HG03196 (cell line): ENCODE data around the gene NFATC3.

ENCODE experiments used
- ATAC-seq: cut with Tn5 transposase; IDR thresholded peaks from one replicate; pipeline ENCODE4 v1.9.1; 2021; ENCODE audit not compliant: unreplicated experiment

The NFATC3 gene

GRCh38 chr16:68085259-68086071, at the start of gene NFATC3:
TSS of gene NFATC3 (plus strand) at chr16:68085370. CDS start at chr16:68085682, 312 bp downstream.
- peak; percentile 48 for ATAC-seq

DNA sequence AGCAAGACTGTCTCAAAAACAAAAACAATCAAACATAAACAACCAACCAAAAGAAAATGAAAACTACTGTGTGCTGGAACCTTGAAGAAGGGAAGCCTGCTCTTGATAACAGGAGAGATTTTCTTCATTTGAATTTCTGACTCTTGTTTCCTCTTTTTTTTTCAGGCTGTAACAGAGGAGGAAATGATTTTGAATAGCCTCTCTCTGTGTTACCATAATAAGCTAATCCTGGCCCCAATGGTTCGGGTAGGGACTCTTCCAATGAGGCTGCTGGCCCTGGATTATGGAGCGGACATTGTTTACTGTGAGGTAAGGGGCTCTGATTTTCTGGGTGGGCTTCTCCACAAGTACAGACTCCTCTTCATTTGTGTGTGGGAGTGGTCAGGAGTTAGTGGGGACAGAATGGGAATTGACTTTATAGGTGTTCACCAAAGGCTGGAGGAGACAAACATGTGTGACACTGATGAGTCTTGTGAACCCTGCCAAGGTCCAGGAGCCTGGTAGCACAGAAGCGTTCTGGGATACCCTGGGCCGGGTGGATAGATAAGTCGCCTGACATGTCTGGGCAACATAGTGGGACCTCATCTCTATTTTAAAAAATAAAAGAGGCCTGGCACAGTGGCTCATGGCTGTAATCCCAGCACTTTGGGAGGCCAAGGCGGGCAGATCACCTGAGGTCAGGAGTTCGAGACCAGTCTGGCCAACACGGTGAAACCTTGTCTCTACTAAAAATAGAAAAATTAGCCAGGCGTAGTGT, 47.2 kb upstream of the NFATC3 start:
- no peak for ATAC-seq

- ATAC-seq, result peak; percentile 53
These were observed 44.5 kb upstream of the NFATC3 start for GRCh38 chr16:68040506-68041288.

- no peak for ATAC-seq
These were observed 43.4 kb upstream of the NFATC3 start for GRCh38 chr16:68041783-68042182.

- no peak for ATAC-seq
These were observed 39.1 kb upstream of the NFATC3 start for GRCh38 chr16:68046106-68046505.

GRCh38 chr16:68047987-68048386, 37.2 kb upstream of the NFATC3 start:
- no peak for ATAC-seq

- no peak for ATAC-seq
These were observed 35.7 kb upstream of the NFATC3 start for GRCh38 chr16:68049449-68049848.

DNA sequence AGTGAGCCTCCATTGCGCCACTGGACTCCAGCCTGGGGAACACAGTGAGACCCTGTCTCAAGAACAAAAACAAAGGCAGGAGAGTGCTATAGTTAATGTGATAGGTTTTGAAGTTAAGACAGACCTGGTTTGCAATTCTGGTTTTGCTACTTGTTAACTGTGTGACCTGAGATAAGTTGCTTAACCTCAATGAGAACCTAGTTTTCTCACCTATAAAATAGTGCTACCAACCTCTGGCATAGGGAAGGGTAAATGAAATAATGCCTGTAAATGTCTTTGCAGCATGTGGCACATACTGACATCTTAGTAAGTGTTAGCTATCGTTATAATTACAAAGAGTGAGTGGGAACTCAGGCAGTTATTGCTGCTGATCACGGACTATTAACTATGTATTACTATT, 29.8 kb upstream of the NFATC3 start:
- ATAC-seq, result no peak

DNA sequence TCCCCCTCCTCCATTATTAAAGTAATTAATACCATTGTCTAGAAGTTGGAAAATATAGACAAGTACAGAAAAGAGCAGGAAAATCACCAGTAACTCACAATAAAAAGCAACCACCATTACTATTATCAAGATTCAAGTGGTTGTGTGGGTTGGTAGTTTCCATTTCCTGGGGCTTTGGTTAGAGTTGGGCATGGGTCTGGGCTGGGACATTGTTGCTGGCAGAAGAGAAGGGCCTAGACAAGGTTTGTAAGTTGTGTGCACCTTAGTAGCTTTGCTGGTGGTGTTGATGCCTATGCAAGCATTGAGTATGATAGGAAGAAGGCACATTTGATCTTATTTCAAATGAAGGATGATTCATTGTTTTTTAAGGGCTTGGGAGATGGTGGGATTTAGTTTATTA, 25.4 kb upstream of the NFATC3 start:
- no peak for ATAC-seq

- ATAC-seq, result no peak
These were observed 23.8 kb upstream of the NFATC3 start for GRCh38 chr16:68061396-68061795.

DNA sequence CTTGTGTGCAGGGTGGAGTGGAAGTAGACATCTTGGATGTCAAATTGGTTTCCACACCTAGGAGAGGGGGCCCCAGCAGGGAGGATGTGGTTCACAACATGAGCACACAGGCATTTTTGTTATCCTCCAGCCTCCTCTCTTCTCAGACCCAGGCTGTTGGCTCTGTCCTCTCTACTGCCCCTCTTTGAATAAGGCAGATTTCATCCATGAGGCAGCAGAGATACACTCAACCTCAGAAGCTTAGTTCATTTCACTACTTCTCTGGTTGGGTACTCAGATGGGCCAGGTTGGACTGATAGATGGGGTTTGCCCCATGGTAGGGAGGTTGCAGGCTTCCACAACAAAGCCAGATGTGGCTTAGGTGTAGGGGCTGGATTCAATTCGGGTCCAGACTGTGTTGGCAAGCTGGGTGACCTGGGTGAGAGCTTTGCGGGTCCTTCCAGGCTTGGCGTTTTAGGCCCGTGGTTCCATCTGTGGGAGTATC, 22.2 kb upstream of the NFATC3 start:
- ATAC-seq, result no peak

DNA sequence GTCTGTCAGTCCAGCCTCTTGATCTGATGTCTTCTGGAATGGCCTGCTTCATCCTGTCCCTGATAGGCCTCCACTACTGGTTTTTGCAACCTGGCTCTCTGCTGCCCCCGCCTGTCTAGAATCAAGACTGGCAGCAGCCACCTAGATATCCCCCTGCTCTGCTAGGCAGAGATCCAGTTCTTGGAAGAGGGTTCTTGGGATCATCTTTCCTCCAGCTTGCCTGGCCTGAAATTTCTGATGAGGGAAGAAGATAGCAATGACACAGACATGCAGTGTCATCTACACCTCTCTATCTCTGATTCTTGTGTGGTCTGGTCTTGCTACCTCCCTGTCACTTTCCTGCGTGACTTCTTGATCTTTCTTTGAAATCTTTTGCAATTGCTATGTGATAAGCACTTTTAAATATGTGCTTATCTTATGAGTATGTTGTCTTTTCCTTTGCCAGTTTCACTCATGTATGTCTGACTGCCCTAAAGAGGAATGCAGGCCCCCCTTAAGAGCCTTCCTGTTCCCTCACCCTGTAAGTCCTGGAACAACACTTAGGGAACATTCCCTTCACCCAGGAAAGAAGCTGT, 20.3 kb upstream of the NFATC3 start:
- ATAC-seq, result no peak

GRCh38 chr16:68065716-68066305, 19.4 kb upstream of the NFATC3 start:
- no peak for ATAC-seq

DNA sequence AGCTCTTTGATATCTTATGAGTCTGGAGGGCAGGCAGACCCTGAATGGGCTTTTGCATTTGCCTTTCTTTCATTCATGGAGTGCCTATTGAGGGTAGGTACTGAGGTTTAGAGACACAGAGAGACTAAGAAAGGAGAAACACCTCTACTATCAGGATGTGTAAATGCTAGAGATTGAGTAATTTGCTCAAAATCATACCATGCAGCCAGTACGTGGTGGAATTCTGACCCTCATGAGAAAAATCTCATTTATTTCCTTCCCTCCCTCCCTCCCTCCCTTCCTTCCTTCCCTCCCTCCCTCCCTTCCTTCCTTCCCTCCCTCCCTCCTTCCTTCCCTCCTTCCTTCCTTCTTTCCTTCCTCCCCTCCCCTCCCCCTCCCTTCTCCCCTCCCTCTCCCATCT, 18.4 kb upstream of the NFATC3 start:
- no peak for ATAC-seq

GRCh38 chr16:68068926-68069325, 16.2 kb upstream of the NFATC3 start:
- no peak for ATAC-seq

DNA sequence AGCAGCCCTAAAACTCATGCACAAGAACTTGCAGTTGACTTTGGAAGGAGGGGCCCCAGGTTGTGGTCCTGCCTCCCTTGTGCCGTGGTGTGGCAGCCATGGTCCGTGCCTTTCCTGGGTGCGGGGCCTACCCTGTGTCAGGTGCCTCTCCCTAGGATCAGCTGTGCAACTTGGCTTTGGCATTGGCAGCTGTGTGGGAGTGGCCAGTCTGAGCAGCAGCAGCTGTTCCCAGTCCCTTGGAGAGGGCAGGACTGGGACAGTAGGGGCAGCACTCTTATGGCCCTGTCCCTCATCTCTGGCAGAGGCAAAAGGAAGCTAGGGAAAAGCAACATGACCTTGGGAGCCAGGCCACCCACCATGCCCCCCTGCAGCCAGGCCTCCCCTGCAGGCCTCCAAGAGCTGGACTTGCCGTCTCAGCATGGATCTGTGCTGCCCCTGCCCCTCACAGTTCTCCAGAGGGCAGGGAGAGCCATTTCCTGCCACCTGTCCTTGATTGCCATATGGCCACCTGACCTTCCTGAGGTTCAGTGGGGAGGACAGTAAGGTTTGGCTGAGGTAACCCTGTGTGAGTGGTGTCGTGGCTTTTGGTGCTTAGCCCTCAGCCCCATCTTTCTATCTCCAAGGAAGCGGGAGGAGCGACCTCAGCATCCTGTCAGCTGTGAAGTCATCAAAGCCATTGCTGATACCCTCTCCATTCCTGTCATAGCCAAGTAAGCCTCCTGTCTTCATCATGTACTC, 15.5 kb upstream of the NFATC3 start:
- ATAC-seq, result no peak

- no peak for ATAC-seq
These were observed 14.9 kb upstream of the NFATC3 start for GRCh38 chr16:68070249-68070730.

DNA sequence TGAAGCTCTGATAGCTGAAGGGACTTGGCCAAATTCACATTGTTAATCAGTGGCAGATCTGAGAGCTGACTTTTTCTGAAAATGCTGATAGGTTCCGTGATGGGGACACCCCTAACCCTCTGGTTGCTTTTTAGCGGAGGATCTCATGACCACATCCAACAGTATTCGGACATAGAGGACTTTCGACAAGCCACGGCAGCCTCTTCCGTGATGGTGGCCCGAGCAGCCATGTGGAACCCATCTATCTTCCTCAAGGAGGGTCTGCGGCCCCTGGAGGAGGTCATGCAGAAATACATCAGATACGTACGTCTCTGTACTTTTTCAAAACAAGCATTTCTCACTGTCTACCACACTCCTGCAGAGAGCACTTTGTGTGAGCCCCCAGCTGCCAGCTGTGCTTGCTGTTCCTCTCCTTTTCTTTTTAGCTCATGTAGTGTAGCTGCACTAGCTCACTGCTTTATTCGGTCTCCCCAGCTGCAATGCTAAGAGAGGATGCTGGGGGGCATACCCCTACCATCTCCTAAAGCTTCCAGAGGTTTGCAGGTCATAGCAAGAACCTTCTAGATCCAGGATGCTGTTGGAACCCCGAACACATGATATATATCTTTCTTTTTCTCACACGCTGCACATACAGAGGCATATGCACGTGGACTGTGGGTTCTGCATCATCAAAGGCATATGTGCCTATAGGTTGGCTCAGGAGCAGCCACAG, 14.2 kb upstream of the NFATC3 start:
- peak; percentile 28 for ATAC-seq

DNA sequence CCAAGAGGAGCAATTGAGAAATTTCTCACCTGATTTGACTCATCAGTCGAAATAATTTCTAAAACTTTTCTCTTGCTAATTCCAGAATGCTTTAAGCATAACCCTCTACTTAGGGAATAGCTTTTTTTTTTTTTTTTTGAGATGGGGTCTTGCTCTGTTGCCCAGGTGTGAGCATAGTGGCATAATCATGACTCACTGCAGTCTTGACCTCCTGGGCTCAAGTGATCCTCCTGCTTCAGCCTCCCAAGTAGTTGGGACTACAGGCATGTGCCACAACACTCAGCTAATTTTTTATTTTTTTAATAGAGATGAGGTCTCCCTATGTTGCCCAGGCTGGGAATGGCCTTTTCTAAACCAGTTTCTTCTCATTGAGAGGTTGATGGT, 13.7 kb upstream of the NFATC3 start:
- no peak for ATAC-seq
